ENCODE measurements around the gene TMEM170B.

The TMEM170B gene

DNA sequence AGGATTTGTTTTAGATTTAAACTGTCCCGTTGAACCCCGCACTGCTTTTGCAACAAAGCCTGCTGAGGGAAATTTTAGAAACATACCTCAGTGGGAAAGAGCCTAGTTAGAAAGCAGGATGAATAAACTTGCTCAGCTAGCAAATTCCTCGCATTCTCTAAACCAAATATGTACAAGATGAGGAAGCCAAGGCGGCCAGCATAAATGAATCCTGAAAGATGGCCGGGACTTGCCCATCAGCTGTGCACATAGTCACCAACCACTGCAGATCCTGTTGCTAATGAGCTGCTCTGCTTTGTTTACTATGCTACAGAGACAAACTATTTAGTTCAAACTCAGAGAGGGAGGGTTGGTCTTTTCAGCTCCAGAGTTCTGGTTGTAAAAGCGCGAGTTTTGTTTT, 49.0 kb downstream of the TMEM170B start:
- DNase-seq, result no peak

GRCh38 chr6:11589261-11589660, 51.7 kb downstream of the TMEM170B start:
- DNase-seq, result no peak

GRCh38 chr6:11592294-11592906, 54.9 kb downstream of the TMEM170B start:
- no peak for DNase-seq

DNA sequence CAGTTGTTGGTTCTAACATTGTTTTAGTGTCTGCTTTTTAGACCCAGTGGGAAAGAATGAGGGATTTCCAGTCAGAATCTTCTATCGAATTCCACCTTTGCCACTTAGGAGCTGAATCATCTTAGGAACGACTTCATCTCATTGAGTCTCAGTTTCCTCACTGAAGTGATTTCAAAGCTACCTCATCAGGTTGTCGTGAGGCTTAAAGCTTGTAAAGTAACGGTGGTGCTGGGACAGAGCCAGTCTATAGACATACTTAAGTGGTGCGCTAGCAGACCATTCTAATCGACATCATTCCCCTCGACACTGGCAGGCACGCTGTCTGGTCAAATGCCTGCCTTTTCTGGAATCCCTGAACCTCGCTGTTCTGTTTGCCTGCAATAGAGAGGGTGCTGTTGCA, 55.5 kb downstream of the TMEM170B start:
- no peak for DNase-seq

DNA sequence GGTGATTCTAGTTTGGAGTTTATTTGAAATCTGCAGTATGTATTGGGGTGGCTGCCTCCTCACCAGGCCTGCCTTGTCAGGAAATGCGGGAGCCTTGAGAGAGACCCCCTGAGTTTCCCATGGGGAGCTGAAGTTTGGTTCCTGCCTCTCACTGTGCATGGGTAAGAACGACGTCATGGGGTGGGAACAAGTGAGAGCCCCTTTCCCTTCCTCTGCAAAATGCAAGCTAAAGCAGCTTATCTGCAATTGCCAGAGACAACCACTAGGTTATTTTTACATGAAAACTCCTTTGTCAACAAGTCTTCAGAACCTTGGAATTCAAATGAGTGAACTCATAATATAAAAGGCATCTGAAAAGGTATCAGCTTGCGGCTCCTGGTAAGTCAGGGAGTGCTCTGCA, 58.4 kb downstream of the TMEM170B start:
- DNase-seq, result no peak

GRCh38 chr6:11596640-11597237, 59.2 kb downstream of the TMEM170B start:
- no peak for DNase-seq

GRCh38 chr6:11598687-11599086, 61.1 kb downstream of the TMEM170B start:
- no peak for DNase-seq

GRCh38 chr6:11600251-11600650, 62.7 kb downstream of the TMEM170B start:
- no peak for DNase-seq

- DNase-seq, result no peak
These were observed 64.4 kb downstream of the TMEM170B start for GRCh38 chr6:11601776-11602605.

DNA sequence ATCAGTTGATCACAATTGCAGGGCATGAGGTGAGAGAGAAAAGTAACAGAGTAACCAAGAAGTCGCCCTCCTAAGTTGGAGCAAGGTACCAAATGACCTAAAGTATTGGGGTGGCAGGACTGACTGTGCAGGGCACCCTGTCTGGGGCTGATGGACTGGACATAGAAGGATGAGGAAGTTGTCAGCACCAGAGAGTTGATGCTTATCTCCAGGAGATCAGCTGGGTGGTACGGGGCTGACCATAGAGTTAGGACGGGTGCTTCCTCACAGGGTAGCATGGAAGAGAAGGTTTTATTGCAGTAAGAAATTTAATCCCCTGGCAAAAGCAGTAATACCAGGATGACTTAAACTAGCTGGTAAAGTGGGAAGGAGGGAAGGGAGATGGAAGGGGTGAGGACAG, 66.7 kb downstream of the TMEM170B start:
- no peak for DNase-seq

- DNase-seq, result no peak
These were observed 67.4 kb downstream of the TMEM170B start for GRCh38 chr6:11604836-11605506.

GRCh38 chr6:11605507-11605905, 68.0 kb downstream of the TMEM170B start:
- DNase-seq, result no peak

DNA sequence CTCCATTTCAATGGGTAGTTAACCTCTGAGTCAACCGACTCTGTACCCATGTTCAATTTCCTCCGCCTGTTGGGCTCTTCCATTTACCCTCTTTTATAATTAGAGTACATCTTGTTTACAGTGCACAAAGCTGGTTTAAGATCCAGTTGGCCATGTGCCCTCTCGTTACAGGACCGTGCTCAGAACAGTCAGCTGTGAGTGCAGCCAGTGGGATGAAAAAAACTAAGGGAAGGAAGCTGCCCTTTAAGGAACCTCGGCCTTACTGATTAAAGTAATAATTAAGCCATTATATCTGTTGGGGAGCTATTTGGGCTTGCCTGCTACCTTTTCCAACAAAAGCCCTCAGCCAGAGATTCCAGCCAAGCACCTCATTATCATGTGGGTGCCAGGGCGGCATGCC, 68.8 kb downstream of the TMEM170B start:
- DNase-seq, result no peak

- DNase-seq, result no peak
These were observed 69.8 kb downstream of the TMEM170B start for GRCh38 chr6:11607383-11607782.

GRCh38 chr6:11608600-11609323, 71.2 kb downstream of the TMEM170B start:
- no peak for DNase-seq

GRCh38 chr6:11609324-11610071, 71.9 kb downstream of the TMEM170B start:
- no peak for DNase-seq

DNA sequence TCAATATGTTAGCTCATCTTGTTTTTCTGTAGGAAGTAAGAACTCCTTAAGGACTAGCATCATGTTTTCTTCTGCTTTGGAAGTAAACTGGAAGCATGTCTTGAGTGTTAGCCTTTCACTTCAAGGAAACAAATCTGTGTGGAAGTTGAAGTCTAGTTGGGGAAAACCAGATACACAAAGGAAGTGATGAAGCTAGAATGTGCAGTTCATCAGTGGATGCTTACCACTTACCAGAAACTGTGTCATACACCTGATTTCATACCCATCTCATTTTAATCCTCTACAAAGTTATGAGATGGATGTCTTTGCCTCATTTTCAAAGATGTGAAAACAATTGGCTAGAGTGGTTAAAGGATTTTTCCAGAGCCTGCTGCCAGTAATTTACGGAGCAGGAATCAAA, 75.8 kb downstream of the TMEM170B start:
- no peak for DNase-seq

GRCh38 chr6:11613858-11614257, 76.3 kb downstream of the TMEM170B start:
- DNase-seq, result no peak

GRCh38 chr6:11614534-11615213, 77.1 kb downstream of the TMEM170B start:
- no peak for DNase-seq

- no peak for DNase-seq
These were observed 77.7 kb downstream of the TMEM170B start for GRCh38 chr6:11615214-11615602.

DNA sequence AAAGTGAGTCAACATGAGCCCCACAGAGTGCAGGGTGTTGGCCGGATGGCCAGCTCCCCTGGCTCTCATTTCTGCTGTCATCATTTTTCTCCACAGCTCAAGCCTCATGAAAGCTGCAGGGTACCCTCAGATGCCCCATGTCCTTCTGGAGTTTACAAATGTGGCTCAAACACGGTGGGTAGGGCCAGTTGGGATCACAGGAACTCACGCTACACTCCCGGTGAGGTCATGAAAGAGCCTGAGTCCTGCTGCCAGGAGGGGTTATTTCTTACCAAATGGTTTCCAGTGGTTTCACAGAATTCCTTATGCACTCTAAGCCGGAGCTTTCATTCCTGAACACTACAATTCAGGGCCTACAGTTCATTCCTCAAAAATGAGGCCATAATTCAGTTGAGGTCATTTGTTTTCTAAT, 78.7 kb downstream of the TMEM170B start:
- DNase-seq, result no peak

GRCh38 chr6:11618533-11618932, 81.0 kb downstream of the TMEM170B start:
- no peak for DNase-seq
